Pulmonary artery endothelial cell (primary cell): ENCODE data around the gene NAP1L1. TPM values are rescaled to one million over a fixed set of nuclear protein-coding genes. Genes with fewer than 3 reads are reported as not detected.

ENCODE experiments used
- DNase-seq: peaks from one replicate; pipeline ENCODE4 v3.0.0-alpha.2; 2011; ENCODE audit warnings: low read depth, low spot score
- total RNA-seq: library from RNA; depleted of rRNA; stranded (reverse); fragments of >200 nt; gene quantifications from 2 replicates; pipeline ENCODE4 v1.2.3, GENCODE V29; 2014

The NAP1L1 gene
- total RNA-seq, 1 donor from 2014 or later = 354 TPM

DNA sequence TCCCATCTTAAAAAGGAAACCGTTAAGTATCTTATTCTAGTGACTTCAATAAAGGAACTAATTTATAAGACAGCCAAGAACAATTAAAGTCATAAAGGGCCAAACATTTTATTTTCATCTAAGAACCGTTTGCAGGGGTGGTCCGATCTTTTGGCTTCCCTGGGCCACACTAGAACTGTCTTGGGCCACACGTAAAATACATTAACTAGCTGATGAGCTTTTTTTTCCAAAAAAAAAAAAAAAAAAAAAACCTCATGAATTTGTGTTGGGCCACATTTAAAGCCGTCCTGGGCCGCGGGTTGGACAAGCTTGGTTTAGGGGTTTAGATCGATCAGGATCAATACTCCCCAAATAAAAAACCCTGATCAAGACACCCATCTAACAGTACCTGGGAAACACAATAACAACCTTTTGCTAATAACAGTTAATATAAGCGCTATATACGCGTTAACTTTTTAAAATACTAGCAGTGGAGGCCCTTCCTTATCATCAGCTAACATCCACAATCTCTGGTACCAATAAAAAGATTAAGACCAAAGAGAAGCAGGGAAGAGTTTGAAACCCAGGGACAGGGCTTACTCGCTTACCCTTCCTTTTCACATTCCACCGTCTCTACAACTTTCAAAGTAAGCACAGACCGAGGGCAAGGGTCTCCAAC lies 1.1 kb downstream of the NAP1L1 start:
- DNase-seq = no peak

DNA sequence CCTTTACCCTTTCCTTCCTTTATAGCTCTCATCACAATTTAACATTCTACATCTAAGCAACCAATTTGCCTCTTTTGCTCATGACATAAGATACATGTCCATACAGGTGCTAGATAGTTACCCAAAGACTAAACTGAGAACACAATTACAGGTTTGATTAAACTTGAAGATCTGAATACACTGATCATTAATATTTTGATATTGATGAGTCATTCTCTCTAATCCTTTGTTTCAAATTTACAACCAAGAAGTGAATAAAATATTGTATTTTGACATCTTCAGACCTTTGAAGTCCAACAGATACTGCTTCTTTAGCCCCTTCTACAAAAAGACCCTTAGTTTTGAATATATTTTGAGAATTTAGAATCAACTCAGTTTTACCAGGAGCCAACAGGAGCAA lies 2.6 kb downstream of the NAP1L1 start:
- no peak for DNase-seq

DNA sequence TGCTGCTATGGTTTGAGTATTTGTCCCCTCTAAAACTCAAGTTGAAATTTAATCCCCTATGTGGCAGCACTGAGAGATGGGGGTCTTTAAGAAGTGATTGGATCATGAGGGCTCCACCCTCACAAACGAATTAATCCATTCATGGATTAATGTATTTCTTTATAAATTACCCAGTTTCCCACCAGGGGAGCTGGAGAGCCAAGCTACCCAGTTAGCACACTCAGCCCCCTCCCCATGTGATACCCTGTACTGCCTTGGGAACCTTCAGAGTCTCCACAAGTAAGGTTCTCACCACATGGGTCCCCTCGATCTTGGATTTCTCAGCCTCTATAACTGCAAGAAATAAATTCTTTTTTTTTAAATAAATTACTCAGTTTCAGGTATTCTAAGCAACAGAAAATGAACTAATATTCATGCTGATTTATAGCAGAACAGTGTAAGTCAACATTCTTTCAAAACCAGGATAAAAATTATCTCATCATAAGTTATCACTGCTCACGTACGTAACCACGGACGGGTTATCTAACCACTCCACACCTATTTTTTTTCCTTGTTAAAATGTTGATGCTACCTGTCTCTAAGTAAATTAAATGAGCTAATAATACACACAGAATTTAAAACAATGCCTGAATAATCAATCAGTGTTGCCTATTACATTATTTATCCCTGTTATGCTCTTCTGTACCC lies 3.6 kb downstream of the NAP1L1 start:
- DNase-seq = no peak

DNA sequence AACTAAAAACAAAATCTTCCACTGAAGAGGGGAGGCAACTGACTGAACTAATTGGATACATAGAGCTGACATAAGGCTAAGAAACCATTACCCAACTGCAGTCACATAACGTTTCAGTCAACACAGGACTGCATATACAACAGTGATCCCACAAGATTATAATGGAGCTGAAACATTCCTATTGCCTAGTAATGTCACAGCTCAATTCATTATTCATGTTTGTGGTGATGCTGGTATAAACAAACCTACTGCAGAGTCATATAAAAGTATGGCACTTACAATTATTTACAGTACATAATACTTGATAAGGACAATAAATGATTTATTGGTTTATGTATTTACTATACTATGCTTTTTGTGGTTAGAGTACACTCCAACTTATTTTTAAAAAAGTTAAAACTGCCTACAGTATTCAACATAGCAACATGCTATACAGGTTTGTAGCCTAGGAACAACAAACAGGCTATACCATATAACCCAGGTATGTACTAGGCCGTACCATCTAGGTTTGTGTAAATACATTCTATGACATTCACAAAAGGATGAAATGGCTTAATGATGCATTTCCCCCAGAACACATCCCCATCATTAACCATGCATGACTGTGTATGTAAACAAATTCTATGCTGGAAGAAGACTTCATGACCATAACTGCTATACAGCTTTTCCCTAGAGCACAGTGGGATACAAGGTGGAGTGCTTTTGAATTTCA lies 4.3 kb downstream of the NAP1L1 start:
- no peak for DNase-seq

DNA sequence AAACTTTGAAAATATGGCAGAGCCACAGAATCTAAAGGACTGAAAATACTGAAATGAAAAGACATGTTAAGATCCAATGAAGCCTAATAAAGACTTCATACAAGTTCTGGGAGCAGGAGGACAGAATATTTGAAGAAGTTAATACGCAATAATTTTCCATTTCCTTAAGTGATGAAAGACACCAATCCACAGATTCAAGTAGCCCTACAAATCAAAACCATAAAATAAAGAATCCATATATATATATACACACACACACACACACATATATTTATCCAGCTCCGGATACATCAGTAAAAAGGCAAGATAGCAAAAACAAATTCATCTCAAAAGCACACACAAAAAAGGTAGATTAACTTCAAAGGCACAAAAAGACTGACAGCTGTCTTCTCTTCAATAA lies 5.7 kb downstream of the NAP1L1 start:
- no peak for DNase-seq

DNA sequence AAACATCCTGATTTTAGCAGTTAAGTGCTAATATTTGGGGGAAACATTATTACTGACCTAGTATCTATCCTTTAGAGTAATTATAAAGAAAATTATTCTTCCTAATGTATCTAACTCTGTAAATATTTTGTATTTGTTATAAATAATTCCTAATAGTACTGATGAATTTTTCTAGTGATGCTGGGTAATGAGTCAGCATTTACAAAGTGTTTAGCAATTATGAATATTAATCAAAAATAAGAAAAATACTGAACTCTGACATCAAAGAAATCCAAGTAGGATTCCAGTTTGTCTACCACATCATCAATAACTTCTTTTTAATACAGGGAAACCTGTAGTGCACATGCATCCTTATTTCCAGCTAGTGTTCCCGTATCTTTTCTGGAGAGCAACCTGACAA lies 9.0 kb downstream of the NAP1L1 start:
- no peak for DNase-seq

DNA sequence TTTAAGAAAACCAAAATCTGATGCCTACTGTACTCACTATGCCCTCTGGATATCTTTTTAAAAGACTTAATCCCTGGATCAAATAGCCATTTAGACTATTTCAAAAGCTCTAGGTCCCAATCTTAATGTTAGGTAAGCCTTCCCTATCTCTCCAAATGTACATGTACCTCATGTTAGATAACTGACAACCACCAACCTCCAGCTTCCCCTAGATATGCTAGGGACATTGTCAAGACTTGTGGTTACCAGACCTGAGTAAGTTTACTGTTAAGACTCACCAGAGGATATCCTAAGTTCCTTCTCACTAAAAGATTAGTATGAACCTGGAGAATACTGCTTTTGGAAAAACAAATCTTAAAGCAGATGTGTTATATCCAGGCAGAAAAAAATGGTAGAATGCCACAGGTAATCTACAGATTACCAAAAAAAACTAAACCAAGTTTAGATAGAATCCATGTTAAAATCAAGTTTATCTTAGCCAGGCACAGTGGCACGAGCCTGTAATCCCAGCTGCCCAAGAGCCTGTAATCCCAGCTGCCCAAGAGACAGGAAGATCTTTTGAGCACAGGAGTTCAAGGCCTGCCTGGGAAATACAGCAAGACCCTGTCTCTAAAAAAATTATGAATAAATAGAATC lies 9.7 kb downstream of the NAP1L1 start:
- DNase-seq = no peak

DNA sequence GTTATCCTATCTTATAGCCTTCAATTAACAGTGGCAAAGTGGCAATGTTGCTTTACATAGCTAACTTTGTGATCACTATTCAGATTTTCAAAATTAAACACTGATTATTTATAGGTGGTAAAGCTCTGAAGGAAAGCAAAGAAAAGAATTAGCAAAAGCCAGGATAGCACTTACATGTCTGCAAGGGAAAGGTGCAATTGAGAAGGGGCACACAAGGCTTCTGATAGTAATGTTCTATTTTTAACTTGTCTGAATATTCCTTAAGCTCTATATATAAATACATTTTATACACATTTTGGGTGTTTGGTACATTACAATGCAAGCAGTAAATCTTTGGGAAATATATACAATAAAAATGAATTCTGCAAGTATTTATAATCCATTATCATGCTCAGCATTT lies 10.9 kb downstream of the NAP1L1 start:
- DNase-seq = no peak

DNA sequence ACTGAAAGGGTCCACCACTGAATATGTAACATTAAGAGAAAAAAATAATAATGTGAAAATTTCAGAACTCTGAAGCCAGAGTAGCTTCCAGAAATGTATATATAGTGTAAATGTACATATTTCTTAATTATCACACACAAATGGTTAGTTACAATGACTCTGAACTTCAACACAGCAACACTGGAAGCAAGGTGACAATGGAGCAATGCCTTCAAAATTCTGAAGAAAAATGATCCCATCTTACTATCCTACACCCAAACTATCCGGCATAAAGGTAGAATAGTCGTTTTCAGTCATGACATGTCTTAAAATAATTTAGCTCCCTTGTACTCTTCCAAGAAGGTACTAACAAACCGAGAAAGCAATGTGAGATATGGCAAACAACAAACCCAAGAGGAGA lies 11.9 kb downstream of the NAP1L1 start:
- no peak for DNase-seq

DNA sequence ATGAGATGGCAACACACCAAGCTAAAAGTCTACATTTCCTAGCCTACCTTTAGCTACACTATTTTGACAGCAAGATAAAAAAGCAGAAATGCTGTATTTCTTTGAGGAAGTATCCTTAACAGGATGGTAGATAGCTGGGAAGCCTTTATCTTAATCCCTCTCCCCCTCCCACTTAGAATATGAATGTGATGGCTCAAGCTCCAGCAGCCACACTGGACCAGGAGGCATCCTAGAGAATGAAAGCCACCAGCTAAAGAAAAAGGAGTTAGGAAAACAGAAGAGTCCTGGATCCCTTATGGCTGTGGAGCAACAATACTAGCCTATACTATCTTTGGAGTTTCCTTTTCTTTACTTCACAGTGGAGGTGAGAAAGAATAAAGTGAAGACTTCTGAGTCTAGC lies 15.1 kb downstream of the NAP1L1 start:
- DNase-seq = no peak

DNA sequence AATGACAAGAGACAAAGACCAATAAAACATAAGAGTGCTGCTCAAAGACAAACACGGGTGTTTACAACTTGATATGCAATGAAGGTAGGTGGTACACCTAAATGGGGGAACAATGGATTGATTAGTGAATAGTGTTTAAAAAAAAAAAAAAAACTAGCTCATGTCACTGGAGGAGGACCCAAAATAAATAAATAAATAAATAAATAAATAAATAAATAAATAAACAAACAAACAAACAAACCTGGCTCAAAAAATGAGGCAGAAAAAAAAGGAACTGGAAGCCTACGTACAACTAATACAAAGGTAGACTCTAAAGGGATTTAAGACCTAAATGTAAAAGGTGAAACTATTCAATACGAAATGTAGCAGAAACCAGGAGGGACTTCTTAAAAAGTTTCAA lies 18.6 kb downstream of the NAP1L1 start:
- no peak for DNase-seq

DNA sequence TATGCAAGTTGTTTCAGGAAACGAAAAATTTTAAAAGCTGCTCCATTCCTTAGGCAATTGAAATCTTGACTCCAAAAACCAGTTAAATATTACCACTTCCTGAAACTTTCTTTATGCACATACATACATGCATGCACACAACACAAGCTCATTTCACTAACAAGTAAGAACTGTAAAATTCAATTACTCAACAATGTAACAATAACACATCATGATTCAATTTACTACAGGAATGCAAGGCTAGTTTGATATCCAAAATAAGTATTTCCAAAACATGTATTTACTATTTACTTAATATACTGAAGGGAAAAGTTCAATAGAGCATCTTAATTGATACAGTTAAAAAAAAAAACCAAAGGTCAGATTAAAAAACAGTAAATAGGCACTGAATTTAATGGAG lies 19.6 kb downstream of the NAP1L1 start:
- DNase-seq = no peak

DNA sequence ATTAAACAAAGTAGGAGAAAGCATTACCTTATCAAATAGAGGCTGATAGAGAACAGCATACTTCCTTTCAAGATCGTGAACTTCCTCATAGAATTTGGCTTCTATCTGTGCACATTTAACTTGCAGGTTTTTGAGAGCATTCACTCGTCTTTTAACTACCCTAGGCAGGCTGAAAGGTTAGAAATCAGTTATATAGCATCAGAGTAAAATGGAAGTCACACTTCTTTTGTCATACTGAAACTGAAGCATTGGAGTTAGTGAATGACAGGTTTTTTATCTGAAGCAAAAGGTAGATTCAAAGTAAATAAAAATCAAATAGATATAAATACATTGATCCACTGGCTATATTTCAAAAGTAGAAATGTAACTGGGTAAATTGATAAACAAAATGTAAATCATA lies 24.4 kb downstream of the NAP1L1 start:
- DNase-seq = no peak

DNA sequence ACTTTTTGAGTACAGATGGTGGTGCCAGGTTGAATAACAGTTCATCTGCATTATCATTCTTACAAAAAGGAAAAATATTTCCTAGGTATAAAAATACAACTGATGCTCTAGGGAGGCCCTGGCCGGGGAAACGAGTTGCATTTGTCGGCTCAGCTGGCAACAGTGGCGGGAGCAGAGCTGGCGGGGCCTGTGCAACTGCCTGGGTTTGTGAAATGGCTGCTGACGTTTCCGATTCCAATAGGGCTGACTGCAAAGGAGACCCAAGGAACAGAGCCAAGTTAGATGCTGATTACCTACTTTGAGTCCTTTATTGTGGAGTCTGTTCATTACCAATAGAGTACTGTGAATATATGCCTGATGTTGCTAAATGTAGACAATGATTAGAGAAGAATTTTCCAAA lies 27.2 kb downstream of the NAP1L1 start:
- no peak for DNase-seq

DNA sequence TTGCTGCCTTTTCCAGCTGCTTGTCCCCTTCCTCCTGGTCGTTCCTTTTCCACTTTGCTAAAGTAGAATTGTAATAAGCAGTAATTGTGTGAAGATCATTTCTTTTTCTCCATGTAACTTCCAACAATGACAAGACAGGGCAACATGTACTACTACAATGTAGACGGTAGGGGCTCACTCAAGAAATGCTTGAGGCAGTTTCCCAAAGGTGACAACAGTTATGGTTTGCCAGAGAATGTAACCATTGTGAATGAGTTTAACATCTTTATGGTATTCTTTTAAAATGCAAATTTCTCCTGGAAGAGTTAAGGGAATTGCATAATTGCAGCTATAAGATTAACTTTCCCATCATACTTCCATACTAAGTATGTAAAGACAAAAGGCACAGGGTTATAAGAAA lies 29.1 kb downstream of the NAP1L1 start:
- DNase-seq = no peak

DNA sequence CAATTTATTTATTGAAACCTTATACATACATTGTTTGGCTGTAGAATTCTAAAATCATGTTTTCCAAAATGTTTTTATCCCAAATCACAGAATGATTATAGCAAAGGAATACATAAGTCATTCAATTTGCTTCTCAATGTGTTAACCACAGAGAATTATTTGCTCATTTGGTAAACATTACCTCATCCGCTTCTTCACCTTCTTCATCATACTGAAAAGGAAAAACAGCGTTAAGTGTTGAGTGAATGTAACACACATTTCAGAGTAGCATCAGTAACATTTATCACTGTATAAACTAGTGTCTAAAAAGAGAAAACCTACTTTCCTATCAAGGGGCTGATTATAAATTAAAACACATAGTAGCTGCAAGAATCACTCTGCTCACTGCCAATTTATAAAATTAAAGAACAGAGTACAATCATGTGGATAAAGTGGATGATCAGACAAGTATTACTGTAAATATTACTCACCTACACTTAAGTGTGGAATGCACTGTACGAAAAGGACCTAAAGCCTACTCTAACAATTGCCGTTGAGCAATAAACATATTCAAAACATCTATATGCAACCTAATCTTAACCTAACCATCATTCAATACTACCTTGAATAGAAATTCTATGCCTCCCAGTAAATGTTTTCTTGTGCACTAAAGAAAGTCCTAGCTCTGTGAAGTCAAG lies 34.8 kb downstream of the NAP1L1 start:
- no peak for DNase-seq

DNA sequence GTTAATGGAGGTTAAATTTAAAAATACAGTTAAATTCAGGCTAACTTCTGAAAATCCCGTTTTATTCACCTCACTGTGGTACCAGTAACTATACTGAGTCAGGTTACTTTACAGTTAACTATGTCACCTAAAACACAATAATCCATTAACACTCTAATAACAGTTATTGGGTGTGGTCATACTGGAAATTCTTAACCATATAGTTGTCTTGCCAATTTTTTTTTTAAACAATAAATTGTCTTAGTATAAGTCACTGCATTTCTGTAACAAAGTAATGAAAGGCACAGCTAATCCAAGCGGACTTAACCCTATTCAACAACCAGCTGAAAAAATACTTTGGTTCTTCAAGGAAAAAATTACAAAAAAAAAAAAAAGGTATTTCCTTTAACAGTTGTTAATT lies 36.7 kb downstream of the NAP1L1 start:
- DNase-seq = no peak

DNA sequence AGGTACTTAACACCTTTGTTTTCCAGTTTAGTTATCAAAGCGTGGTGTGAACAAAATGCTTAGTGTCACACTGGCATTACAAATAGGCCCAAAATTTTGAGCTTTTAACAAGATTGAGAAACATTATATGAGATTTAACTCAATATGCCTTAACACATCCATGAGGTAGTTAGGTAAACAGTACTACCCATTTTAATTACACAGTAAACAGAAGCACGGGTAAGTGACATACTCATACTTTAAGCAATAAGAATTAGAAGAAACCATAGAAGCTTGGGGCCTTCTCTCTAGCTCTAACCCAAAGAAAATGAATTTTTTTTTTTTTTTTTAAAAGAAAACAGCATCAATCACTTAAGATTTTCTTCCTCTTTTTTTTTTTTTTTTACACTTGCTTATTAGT lies 37.4 kb downstream of the NAP1L1 start:
- DNase-seq = no peak

DNA sequence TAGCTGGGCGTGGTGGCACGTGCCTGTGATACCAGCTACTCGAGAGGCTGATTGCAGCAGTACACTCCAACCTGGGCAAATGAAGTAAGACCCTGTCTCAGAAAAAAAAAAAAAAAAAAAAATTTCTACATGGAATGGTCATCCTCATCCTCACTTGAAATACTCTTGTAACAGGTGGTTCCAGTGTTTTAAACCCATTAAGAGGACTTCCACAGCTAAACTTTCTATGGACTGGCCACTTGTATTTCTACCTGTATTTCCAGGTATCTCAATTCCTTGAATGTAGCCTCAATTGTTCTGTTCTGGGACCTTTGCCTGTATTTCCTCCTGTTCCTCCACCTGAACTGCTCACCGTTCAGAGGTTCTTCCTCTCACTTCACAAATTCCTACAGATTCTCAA lies 41.1 kb downstream of the NAP1L1 start:
- DNase-seq = no peak

DNA sequence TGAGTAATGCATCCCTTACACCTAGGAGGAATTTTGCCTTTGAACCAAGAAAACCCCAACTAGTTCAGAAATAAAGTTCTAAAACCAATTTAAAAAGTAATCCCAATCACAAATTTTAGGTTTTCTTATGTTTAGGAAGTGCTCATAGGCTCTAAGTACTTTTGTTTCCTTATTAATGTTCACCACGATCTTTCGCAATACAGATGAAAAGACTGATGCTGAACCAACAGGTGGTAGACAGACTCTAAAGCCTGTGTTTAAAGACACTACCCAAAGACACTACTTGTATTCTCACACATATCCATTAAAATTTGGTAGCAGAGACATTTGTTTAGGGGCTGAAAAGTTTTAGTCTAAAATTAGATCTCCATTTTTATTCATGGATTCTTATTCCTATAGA lies 42.3 kb downstream of the NAP1L1 start:
- DNase-seq = no peak

DNA sequence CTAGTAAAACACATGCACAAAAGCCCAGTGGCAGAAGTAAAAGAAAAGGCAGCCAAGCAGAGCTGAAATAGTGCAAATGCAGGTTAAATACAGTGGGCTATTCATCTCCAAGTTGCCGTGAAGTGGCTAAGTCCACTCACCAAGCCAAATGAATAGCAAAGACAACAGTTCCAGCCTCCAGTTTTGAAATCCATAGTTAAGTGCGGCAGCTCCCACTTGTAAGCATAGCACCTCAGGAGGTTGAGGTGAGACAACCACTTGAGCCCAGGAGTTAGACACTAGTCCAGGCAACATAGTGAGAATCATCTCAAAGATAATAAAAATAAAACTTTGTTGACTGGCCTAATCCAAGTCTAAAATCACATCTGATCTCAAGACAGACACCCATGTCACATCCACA lies 43.1 kb downstream of the NAP1L1 start:
- DNase-seq = no peak

DNA sequence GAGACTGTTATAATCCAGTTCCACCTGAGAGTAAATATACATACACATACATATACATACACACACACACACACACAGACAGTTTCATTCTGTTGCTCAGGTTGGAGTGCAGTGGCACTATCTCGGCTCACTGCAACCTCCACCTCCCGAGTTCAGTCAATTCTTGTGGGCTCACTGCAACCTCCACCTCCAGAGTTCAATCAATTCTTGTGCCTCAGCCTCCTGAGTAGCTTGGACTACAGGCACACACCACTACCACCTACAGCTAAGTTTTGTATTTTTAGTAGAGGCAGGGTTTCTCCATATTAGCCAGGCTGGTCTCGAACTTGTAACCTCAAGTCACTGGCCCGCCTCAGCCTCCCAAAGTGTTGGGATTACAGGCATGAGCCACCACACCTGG lies 44.0 kb downstream of the NAP1L1 start:
- no peak for DNase-seq
